GM21576 (cell line): ENCODE measurements around the gene ZNF148.

Experiments
- ATAC-seq: cut with Tn5 transposase; IDR thresholded peaks from one replicate; pipeline ENCODE4 v1.9.1; 2021; ENCODE audit warnings: mild to moderate bottlenecking, moderate library complexity; ENCODE audit not compliant: unreplicated experiment

ZNF148 gene

GRCh38 chr3:125334675-125335560, 40.2 kb downstream of the ZNF148 start:
- ATAC-seq = no peak

- no peak for ATAC-seq
These were observed 42.6 kb downstream of the ZNF148 start for GRCh38 chr3:125332504-125332903.

- ATAC-seq = no peak
These were observed 43.9 kb downstream of the ZNF148 start for GRCh38 chr3:125331243-125331642.

GRCh38 chr3:125326957-125327356, 48.2 kb downstream of the ZNF148 start:
- ATAC-seq = no peak

- no peak for ATAC-seq
These were observed 49.4 kb downstream of the ZNF148 start for GRCh38 chr3:125325746-125326145.

GRCh38 chr3:125324341-125324740, 50.8 kb downstream of the ZNF148 start:
- ATAC-seq = no peak

- no peak for ATAC-seq
These were observed 52.2 kb downstream of the ZNF148 start for GRCh38 chr3:125322917-125323316.

- no peak for ATAC-seq
These were observed 53.0 kb downstream of the ZNF148 start for GRCh38 chr3:125322166-125322565.

GRCh38 chr3:125319765-125320164, 55.4 kb downstream of the ZNF148 start:
- no peak for ATAC-seq

- ATAC-seq = no peak
These were observed 56.3 kb downstream of the ZNF148 start for GRCh38 chr3:125318871-125319270.

- no peak for ATAC-seq
These were observed 56.8 kb downstream of the ZNF148 start for GRCh38 chr3:125318167-125318865.

GRCh38 chr3:125317761-125318160, 57.4 kb downstream of the ZNF148 start:
- no peak for ATAC-seq

GRCh38 chr3:125316949-125317348, 58.2 kb downstream of the ZNF148 start:
- no peak for ATAC-seq

GRCh38 chr3:125316246-125316645, 58.9 kb downstream of the ZNF148 start:
- ATAC-seq = no peak

GRCh38 chr3:125313060-125313635, 62.0 kb downstream of the ZNF148 start:
- no peak for ATAC-seq

GRCh38 chr3:125310623-125311081, 64.5 kb downstream of the ZNF148 start:
- no peak for ATAC-seq

GRCh38 chr3:125309476-125309875, 65.6 kb downstream of the ZNF148 start:
- ATAC-seq = no peak

- ATAC-seq = no peak
These were observed 68.5 kb downstream of the ZNF148 start for GRCh38 chr3:125306620-125307019.

- no peak for ATAC-seq
These were observed 72.2 kb downstream of the ZNF148 start for GRCh38 chr3:125302932-125303331.

- no peak for ATAC-seq
These were observed 74.7 kb downstream of the ZNF148 start for GRCh38 chr3:125300416-125300815.

GRCh38 chr3:125294411-125294810, 80.7 kb downstream of the ZNF148 start:
- no peak for ATAC-seq

GRCh38 chr3:125292015-125292414, 83.1 kb downstream of the ZNF148 start:
- no peak for ATAC-seq
